Memory B cell (primary cell): ENCODE data around the gene LRMDA.

Source experiments
- ATAC-seq: fragments of 150-1000 bp; cut with Tn5 transposase; 2 replicates; pipeline ENCODE4 v1.10.0; 2021; ENCODE audit warnings: low read depth, mild to moderate bottlenecking, moderate library complexity
- DNase-seq, 2 donors: peaks; one replicate each; pipeline ENCODE4 v3.0.0; 2022; ENCODE audit warnings: low spot score in 2 of 2
- H3K27ac Mint-ChIP-seq: one replicate; pipeline ENCODE4 v1.8.0; 2022; ENCODE audit warnings: mild to moderate bottlenecking, moderate library complexity, mixed read lengths
- H3K27me3 Mint-ChIP-seq: one replicate; pipeline ENCODE4 v1.8.0; 2022; ENCODE audit warnings: mixed read lengths
- H3K36me3 Mint-ChIP-seq: one replicate; pipeline ENCODE4 v1.8.0; 2022; ENCODE audit warnings: mild to moderate bottlenecking, mixed read lengths
- H3K4me1 Mint-ChIP-seq: one replicate; pipeline ENCODE4 v1.8.0; 2022; ENCODE audit warnings: mixed read lengths
- H3K4me3 Mint-ChIP-seq: one replicate; pipeline ENCODE4 v1.8.0; 2022; ENCODE audit warnings: mild to moderate bottlenecking, moderate library complexity, mixed read lengths
- H3K9me3 Mint-ChIP-seq: one replicate; pipeline ENCODE4 v1.8.0; 2022; ENCODE audit warnings: mixed read lengths

LRMDA gene

DNA sequence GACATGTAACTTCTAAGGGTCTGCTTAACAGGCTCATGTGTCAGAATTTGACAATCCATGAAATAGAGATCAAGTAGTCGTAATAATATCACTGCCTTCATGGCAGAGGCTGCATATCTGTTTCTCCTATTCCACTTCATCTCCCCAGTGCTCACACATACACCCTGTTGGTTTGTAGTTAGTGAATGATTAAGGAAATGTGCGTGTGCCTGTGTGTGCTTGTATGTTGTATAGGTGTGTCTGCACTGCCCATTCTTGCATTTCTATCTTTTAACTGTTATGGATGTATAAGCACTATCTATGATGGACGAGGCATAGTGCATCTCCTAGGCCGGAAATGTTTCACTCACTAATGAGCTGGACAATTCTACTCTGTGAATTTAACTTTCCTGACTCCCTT, 985.2 kb downstream of the LRMDA start:
- Mint-ChIP-seq H3K36me3 (no peaks in the 10 kb centered on the region), H3K9me3 (peaks cover 14% of the 10 kb centered on the region), H3K27me3 (no peaks in the 10 kb centered on the region), H3K27ac (no peak overlapping the region), H3K4me3 (no peak overlapping the region), H3K4me1 (no peaks in the 10 kb centered on the region)
- ATAC-seq (no peak), DNase-seq (no peak)

DNA sequence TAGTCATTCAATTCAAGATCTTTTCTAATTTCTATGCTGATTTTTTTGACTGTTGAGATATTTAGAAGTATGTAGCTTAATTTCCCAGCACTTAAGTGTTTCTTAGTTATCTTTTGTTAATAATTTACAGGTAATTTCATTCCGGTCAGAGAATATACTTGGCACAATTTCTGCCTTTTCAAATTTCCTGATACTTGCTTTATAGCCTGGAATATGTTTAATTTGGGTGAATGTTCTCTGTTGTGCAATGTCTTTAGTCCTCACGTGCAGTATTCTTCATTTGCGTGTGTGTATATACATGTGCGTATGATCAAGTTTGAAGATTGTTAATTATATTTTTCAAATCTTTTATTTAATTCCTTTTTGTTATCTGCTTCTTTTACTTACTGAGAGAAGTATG, 989.3 kb downstream of the LRMDA start:
- Mint-ChIP-seq H3K27ac (no peak overlapping the region), H3K9me3 (peaks cover 9% of the 10 kb centered on the region), H3K27me3 (no peaks in the 10 kb centered on the region), H3K4me1 (no peaks in the 10 kb centered on the region), H3K4me3 (no peak overlapping the region), H3K36me3 (no peaks in the 10 kb centered on the region)
- no peak for ATAC-seq
- DNase-seq = no peak

DNA sequence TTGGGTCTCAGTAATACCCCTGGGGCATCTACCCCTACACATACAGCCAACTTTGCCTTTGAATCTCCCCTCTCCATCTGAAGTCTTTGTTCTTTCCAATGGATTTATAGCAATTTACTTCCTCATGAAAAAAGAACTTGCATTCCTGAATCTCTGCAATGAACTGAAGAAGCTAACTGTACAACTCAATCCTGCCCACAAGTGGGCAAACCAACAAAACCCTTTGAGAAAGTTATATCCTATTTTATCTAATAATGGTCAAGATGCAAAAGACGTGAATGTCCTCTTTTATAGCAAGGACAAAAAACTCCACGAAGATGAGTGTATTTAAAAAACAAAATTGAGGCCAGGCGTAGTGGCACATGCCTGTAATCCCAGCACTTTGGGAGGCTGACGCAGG, 991.3 kb downstream of the LRMDA start:
- Mint-ChIP-seq H3K4me3 (no peak overlapping the region), H3K9me3 (peaks cover 8% of the 10 kb centered on the region), H3K4me1 (no peaks in the 10 kb centered on the region), H3K27me3 (no peaks in the 10 kb centered on the region), H3K27ac (no peak overlapping the region), H3K36me3 (no peaks in the 10 kb centered on the region)
- DNase-seq (no peak), ATAC-seq (no peak)

DNA sequence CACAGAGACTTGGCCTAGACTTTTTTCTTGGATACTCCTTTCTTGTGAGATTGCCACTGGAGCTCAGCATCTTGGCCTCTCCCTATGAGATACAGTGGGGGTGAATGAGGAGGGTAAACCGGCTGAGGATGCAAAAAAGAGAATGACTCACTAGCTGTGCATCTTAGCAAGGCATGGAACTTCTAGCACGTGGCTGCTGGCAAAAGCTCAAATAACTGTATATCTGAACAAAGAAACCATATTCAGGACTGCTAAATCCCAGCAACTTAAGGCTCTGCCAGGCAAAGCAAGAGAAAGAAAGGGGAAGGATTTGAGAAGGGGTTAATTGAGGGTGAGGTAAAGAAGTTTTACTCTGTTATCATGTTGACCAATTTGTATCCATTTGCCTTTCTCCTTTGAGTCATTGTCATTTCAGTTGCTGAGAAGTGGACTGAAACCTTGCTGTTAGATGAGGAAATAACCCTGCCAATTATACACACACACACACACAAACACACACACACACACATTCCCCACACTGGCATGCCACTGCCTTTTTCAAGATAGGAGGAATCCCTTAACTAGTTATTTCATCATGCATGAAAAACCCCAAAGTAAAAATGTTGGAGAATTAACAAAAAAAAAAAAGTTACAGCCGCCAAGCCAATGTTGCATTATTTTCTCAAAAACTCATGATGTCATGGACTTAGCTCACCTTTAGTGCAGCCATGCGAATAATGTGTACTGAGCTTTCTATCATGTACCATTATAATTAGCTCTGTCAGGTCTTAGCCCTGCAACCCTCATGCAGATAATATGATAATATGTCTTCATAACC, 997.3 kb downstream of the LRMDA start:
- H3K4me3 Mint-ChIP-seq = no peak overlapping the region
- H3K27me3 Mint-ChIP-seq = peaks cover 2% of the 10 kb centered on the region
- H3K36me3 Mint-ChIP-seq = no peaks in the 10 kb centered on the region
- peaks cover 2% of the 10 kb centered on the region for H3K9me3 Mint-ChIP-seq
- ATAC-seq = no peak
- H3K4me1 Mint-ChIP-seq = no peaks in the 10 kb centered on the region
- DNase-seq = no peak
- no peak overlapping the region for H3K27ac Mint-ChIP-seq

DNA sequence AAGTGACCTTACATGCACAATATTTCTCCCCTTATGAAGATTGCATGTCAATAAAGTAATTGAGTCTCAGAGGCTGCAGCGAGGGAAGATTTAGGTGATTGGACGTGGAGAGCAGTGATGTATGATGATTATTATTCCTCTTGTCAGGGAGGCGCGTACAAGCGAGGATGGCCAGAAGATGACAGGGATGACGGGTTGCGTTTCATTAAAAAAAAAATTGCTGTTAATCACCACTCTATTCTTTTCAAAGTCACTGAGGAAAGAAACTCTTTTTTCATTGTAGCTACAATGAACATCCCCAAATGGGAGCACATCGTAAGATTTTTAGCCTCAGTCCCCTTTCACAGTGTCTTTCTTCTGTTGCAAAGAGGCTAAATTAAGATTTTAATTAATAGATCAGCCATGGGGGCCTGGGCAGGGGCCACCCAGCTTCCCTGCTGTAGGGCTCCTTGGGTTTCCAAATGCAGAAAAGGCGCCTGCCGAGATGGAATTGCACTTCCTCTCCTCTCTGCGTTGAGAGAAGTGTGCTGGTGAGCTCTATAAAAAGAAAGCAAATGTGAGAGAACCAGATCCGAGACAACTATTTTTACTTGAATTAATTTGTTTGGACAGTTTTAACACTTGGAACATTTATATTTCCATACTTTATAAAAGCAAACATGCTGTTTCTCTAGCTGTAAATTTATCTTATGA, 998.1 kb downstream of the LRMDA start:
- Mint-ChIP-seq H3K4me1 (no peaks in the 10 kb centered on the region), H3K4me3 (no peak overlapping the region), H3K27me3 (peaks cover 2% of the 10 kb centered on the region), H3K27ac (no peak overlapping the region), H3K9me3 (peaks cover 2% of the 10 kb centered on the region), H3K36me3 (no peaks in the 10 kb centered on the region)
- ATAC-seq (no peak), DNase-seq (no peak)

DNA sequence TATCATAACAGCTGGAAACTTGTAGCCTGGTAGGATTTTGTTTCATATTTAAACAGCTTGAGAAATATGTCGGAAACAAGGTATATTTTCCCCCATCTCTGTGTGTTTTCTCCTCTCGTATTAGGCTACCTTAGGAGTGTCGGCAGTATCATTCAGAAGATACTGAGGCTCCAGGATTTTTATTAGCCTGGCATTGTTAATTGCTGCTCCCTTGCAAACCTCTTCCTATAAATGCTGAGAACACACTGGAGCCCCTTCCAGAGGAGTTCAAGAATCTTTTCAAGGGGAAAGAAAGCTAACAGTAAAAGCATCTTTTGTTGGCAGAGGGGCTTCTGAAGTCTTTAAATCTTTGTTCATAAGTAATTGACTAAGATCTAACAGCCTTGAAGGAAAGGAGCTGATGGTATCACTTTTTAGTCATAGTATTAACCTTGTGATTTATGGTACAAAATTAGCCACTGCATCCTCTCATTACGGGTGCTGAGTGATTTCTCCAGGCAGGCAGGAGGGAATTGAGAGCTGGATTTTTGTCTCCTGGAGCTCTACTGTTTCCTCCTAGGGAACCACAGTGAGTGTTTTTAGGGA, 998.7 kb downstream of the LRMDA start:
- ATAC-seq = no peak

DNA sequence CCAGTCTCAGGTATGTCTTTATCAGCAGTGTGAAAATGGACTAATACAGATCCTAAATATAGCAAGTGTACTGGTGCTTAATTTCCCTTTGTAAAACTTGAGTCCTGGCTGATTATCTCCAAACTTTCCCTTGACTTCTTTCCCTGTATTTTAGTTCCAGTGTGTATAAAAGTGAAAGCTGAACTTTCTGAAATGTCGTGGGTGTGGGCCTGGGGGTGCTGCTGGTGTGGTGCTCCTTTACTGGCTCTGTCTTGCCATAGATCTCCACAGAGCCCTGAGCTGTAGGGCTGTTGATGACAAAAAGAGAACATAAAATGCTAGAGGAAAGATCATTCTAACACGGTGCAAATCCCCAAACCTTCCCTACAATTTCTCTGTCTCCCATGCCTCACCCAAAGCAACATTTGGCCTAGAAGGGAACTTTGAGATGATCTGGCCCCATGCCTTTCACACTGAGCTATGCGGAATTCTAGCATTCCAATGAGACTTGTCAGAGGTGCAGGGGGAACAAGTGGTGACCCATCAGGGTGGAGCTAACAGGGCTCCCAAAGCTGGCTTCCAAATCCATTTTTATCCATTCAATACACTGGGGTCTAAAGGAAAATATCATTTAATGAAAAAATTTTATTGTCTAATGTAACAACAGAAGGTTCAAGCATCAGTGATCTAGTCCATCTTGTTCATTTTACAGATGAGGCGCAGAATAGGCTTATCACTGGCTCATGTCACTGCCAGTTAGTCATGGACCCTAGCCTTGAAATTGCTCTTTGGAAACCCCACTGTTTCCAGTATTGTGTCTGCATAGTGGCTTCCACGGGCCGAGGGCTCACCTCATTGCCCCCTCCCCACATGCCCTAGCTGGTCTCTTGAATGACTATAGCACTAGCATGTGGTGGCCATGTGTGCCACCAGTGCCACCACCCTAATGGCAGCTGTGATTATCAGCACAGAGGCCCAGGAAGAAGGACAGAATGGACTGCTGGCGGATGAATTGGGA, 1000.9 kb downstream of the LRMDA start:
- H3K9me3 Mint-ChIP-seq = peaks cover 2% of the 10 kb centered on the region
- no peaks in the 10 kb centered on the region for H3K36me3 Mint-ChIP-seq
- peaks cover 2% of the 10 kb centered on the region for H3K27me3 Mint-ChIP-seq
- H3K4me3 Mint-ChIP-seq = no peak overlapping the region
- no peak for DNase-seq
- no peak for ATAC-seq
- H3K27ac Mint-ChIP-seq = no peak overlapping the region
- H3K4me1 Mint-ChIP-seq = no peaks in the 10 kb centered on the region

More for the DNA sequence above, 998.7 kb downstream of the LRMDA start:
- Mint-ChIP-seq H3K9me3 (peaks cover 2% of the 10 kb centered on the region), H3K36me3 (no peaks in the 10 kb centered on the region), H3K4me1 (no peaks in the 10 kb centered on the region), H3K27me3 (peaks cover 2% of the 10 kb centered on the region), H3K27ac (no peak overlapping the region), H3K4me3 (no peak overlapping the region)
- no peak for DNase-seq

DNA sequence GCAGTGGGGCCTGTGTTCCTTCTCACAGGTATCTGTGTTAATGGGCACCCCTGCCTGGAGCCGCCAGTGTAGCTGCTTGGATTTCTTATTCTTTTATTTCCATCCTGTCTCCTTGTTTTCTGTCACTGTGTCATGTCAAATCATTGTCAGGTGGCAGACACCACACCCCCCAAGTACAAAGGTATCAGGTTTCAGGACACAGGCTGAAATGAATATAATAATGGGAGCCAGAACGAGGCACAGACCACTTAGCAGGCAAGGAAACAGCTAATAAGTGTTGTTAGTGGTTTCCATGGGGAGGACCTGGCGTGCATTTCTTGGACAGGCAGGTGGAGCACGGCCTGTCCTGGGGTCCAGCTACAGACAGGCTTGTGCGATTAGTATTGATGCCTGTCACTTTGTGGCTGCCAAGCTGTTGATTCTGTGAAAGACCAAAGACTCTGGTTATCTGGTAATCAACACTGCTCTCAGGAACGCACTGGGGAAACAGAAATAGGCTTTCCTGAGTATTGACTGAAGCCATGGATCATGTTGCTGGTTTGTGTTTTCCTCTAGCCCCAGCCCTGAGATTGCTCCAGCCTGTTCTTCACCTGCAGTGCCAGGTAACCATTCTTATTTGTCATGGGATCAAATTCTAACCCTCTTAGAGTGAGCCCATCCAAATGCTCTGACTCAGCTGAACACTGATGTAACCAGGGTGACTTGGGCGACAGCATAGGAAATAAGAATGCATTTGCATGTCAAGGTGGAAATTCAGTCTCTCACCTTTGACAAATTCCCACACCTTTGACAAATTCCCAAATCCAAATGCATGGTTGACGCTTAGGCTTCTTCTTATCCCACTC, 1002.0 kb downstream of the LRMDA start:
- H3K4me1 Mint-ChIP-seq = no peaks in the 10 kb centered on the region
- peaks cover 2% of the 10 kb centered on the region for H3K27me3 Mint-ChIP-seq
- H3K27ac Mint-ChIP-seq = no peak overlapping the region
- H3K4me3 Mint-ChIP-seq = no peak overlapping the region
- DNase-seq = no peak
- peaks cover 2% of the 10 kb centered on the region for H3K9me3 Mint-ChIP-seq
- H3K36me3 Mint-ChIP-seq = no peaks in the 10 kb centered on the region
- ATAC-seq = no peak

DNA sequence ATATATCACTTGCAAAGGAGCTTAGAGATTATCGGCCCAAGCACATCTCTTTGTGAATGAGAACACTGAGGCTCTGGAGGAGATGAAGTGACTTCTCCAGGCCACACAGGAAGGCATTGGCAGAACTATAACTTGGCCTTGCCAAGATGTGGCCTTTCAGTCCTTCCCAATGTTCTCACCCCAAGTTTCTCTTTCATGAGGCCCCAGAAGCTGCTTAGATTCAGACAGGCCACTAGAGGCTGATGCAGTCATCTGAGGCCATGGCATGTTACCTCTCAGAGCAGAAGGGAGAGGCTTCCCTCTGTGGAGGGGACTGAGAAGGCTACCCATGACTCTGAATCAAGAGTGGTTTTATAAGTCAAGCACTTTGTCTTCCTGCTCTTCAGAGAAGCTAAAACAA, 1003.7 kb downstream of the LRMDA start:
- Mint-ChIP-seq H3K27ac (no peak overlapping the region), H3K36me3 (no peaks in the 10 kb centered on the region), H3K4me1 (no peaks in the 10 kb centered on the region), H3K4me3 (no peak overlapping the region), H3K27me3 (no peaks in the 10 kb centered on the region), H3K9me3 (no peaks in the 10 kb centered on the region)
- no peak for ATAC-seq
- no peak for DNase-seq

DNA sequence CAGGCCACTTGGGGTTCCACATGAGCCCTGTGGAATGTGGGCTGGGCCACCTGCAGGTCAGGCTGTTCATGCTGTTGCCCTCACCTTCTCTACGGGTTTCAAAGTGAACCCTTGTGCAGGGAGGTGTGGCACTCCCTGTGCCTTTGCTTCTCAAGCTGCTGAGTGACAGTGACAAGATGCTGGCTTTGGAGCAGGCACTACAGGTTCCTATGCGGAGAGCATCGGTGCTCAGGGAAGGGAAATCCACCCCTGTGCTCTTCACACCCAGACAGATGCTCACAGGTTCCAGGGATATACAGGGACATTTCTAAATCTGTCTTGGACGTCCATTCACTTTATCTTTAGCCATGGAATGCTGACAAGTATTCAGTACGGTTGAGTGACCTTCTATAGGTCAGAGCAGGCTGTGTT, 1005.0 kb downstream of the LRMDA start:
- ATAC-seq = no peak
- Mint-ChIP-seq H3K27ac (no peak overlapping the region), H3K4me3 (no peak overlapping the region), H3K4me1 (no peaks in the 10 kb centered on the region), H3K27me3 (no peaks in the 10 kb centered on the region), H3K9me3 (no peaks in the 10 kb centered on the region), H3K36me3 (no peaks in the 10 kb centered on the region)
- no peak for DNase-seq

DNA sequence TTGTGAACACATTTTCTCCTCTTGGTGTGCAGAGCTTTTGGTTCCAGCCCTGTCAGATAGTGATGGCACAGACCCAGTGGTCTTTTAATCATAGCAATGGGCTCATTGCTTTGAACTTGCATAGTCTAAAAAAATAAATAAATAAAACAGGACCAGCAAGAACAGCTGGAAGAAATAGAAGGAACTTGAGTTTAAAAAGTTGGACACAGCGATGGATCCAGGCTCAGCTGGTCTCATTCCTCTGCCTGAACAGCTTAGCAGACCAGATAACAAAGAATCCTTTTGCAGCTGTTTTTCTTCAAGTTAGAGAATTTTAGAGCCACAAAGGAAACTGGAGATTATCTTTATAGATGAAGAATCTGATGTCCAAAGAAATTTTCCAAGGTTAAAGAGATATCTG, 1005.6 kb downstream of the LRMDA start:
- no peak for DNase-seq
- Mint-ChIP-seq H3K27ac (no peak overlapping the region), H3K9me3 (no peaks in the 10 kb centered on the region), H3K27me3 (no peaks in the 10 kb centered on the region), H3K4me3 (no peak overlapping the region), H3K4me1 (no peaks in the 10 kb centered on the region), H3K36me3 (no peaks in the 10 kb centered on the region)
- ATAC-seq = no peak

DNA sequence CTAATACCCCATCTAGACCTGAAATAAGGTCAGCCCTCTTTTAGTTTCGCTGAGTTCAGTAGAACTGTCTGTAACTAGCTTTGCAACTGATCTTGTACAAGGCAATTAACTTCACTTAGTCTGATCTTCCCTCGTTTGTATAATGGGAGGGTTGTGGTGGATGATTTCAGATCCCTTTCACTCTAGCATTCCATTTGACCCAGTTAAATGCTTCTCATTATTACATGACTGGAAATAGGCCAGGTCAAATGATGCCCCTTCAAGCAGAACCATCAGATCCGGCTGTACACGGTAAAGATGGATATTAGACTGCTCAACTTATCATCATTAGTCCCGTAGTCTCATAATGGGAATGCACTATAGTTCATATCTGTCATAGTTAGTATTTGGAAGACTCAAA, 1009.0 kb downstream of the LRMDA start:
- no peak for DNase-seq
- H3K4me1 Mint-ChIP-seq = no peaks in the 10 kb centered on the region

DNA sequence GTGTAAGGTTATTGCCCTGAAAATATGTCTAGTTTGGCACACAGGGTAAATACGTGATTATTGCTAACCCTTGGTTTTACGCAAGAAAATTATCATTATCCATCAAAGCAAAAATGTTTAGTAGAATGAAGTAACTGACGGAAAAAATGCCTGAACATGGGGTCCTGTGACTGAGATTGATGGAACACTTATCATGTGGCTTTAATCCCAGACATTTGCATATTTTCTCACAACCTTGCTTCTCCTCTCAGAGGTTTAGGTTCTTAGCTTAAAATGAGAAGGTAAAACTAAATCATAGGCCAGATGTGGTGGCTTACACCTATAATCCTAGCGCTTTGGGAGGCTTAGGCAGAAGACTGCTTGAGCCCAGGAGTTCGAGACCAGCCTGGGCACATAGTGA, 1010.7 kb downstream of the LRMDA start:
- no peak overlapping the region for H3K4me3 Mint-ChIP-seq
- H3K9me3 Mint-ChIP-seq = no peaks in the 10 kb centered on the region
- no peak overlapping the region for H3K27ac Mint-ChIP-seq
- no peaks in the 10 kb centered on the region for H3K4me1 Mint-ChIP-seq
- ATAC-seq = no peak
- no peaks in the 10 kb centered on the region for H3K27me3 Mint-ChIP-seq
- no peak for DNase-seq
- H3K36me3 Mint-ChIP-seq = no peaks in the 10 kb centered on the region

More for the DNA sequence above, 1009.0 kb downstream of the LRMDA start:
- H3K36me3 Mint-ChIP-seq = no peaks in the 10 kb centered on the region
- H3K9me3 Mint-ChIP-seq = no peaks in the 10 kb centered on the region
- no peaks in the 10 kb centered on the region for H3K27me3 Mint-ChIP-seq
- H3K27ac Mint-ChIP-seq = no peak overlapping the region
- no peak for ATAC-seq
- no peak overlapping the region for H3K4me3 Mint-ChIP-seq
